ENCODE results near the gene PCAT6.

DNA sequence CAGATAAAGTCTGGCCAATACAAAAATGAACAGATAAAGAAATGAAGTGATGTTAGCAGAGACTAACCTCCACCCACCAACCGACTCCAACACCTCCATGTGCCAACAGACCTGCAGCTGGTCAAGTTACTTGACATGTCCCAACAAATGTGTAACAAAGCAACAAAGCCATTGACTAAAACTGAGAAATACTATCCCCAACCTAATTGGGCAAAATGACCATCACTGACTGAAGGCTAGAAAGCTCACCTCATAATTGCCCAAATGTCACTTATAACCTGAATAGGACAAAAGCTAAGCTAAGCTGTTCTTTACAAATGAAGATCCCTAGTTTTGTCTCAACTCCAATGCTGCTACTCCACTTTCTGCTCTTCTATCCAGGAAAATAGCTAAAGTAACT, 10.0 kb upstream of the PCAT6 start:
- TF ChIP-seq, protein P1, sequence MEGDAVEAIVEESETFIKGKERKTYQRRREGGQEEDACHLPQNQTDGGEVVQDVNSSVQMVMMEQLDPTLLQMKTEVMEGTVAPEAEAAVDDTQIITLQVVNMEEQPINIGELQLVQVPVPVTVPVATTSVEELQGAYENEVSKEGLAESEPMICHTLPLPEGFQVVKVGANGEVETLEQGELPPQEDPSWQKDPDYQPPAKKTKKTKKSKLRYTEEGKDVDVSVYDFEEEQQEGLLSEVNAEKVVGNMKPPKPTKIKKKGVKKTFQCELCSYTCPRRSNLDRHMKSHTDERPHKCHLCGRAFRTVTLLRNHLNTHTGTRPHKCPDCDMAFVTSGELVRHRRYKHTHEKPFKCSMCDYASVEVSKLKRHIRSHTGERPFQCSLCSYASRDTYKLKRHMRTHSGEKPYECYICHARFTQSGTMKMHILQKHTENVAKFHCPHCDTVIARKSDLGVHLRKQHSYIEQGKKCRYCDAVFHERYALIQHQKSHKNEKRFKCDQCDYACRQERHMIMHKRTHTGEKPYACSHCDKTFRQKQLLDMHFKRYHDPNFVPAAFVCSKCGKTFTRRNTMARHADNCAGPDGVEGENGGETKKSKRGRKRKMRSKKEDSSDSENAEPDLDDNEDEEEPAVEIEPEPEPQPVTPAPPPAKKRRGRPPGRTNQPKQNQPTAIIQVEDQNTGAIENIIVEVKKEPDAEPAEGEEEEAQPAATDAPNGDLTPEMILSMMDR (conservative IDR thresholded peaks at IDR 0.05; ENCODE audit: low read depth in 2 of 2), result no peak
- TF ChIP-seq POLR2AphosphoS5 (IDR thresholded peaks at IDR 0.05; ENCODE audit: low read depth) (no peak), CREB1 (CRISPR knock-in tag; IDR thresholded peaks at IDR 0.05; ENCODE audit: low read depth) (no peak), EZH2 (IDR thresholded peaks at IDR 0.05; ENCODE audit: low read depth, unreplicated experiment) (no peak), EZH2phosphoT487 (IDR thresholded peaks at IDR 0.05; ENCODE audit: unreplicated experiment) (no peak), JUNB (IDR thresholded peaks at IDR 0.05; ENCODE audit: unreplicated experiment) (no peak), NANOG (IDR thresholded peaks at IDR 0.05; ENCODE audit: borderline replicate concordance) (no peak), ZNF331 (CRISPR knock-in tag; IDR thresholded peaks at IDR 0.05; ENCODE audit: low read depth) (no peak), STAT1 (IDR thresholded peaks at IDR 0.05; ENCODE audit: unreplicated experiment) (no peak), ZNF114 (CRISPR knock-in tag; IDR thresholded peaks at IDR 0.05) (no peak)
- TF ChIP-seq, protein P2, sequence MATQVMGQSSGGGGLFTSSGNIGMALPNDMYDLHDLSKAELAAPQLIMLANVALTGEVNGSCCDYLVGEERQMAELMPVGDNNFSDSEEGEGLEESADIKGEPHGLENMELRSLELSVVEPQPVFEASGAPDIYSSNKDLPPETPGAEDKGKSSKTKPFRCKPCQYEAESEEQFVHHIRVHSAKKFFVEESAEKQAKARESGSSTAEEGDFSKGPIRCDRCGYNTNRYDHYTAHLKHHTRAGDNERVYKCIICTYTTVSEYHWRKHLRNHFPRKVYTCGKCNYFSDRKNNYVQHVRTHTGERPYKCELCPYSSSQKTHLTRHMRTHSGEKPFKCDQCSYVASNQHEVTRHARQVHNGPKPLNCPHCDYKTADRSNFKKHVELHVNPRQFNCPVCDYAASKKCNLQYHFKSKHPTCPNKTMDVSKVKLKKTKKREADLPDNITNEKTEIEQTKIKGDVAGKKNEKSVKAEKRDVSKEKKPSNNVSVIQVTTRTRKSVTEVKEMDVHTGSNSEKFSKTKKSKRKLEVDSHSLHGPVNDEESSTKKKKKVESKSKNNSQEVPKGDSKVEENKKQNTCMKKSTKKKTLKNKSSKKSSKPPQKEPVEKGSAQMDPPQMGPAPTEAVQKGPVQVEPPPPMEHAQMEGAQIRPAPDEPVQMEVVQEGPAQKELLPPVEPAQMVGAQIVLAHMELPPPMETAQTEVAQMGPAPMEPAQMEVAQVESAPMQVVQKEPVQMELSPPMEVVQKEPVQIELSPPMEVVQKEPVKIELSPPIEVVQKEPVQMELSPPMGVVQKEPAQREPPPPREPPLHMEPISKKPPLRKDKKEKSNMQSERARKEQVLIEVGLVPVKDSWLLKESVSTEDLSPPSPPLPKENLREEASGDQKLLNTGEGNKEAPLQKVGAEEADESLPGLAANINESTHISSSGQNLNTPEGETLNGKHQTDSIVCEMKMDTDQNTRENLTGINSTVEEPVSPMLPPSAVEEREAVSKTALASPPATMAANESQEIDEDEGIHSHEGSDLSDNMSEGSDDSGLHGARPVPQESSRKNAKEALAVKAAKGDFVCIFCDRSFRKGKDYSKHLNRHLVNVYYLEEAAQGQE (IDR thresholded peaks at IDR 0.05; ENCODE audit: unreplicated experiment), result no peak
- TF ChIP-seq, protein P3, sequence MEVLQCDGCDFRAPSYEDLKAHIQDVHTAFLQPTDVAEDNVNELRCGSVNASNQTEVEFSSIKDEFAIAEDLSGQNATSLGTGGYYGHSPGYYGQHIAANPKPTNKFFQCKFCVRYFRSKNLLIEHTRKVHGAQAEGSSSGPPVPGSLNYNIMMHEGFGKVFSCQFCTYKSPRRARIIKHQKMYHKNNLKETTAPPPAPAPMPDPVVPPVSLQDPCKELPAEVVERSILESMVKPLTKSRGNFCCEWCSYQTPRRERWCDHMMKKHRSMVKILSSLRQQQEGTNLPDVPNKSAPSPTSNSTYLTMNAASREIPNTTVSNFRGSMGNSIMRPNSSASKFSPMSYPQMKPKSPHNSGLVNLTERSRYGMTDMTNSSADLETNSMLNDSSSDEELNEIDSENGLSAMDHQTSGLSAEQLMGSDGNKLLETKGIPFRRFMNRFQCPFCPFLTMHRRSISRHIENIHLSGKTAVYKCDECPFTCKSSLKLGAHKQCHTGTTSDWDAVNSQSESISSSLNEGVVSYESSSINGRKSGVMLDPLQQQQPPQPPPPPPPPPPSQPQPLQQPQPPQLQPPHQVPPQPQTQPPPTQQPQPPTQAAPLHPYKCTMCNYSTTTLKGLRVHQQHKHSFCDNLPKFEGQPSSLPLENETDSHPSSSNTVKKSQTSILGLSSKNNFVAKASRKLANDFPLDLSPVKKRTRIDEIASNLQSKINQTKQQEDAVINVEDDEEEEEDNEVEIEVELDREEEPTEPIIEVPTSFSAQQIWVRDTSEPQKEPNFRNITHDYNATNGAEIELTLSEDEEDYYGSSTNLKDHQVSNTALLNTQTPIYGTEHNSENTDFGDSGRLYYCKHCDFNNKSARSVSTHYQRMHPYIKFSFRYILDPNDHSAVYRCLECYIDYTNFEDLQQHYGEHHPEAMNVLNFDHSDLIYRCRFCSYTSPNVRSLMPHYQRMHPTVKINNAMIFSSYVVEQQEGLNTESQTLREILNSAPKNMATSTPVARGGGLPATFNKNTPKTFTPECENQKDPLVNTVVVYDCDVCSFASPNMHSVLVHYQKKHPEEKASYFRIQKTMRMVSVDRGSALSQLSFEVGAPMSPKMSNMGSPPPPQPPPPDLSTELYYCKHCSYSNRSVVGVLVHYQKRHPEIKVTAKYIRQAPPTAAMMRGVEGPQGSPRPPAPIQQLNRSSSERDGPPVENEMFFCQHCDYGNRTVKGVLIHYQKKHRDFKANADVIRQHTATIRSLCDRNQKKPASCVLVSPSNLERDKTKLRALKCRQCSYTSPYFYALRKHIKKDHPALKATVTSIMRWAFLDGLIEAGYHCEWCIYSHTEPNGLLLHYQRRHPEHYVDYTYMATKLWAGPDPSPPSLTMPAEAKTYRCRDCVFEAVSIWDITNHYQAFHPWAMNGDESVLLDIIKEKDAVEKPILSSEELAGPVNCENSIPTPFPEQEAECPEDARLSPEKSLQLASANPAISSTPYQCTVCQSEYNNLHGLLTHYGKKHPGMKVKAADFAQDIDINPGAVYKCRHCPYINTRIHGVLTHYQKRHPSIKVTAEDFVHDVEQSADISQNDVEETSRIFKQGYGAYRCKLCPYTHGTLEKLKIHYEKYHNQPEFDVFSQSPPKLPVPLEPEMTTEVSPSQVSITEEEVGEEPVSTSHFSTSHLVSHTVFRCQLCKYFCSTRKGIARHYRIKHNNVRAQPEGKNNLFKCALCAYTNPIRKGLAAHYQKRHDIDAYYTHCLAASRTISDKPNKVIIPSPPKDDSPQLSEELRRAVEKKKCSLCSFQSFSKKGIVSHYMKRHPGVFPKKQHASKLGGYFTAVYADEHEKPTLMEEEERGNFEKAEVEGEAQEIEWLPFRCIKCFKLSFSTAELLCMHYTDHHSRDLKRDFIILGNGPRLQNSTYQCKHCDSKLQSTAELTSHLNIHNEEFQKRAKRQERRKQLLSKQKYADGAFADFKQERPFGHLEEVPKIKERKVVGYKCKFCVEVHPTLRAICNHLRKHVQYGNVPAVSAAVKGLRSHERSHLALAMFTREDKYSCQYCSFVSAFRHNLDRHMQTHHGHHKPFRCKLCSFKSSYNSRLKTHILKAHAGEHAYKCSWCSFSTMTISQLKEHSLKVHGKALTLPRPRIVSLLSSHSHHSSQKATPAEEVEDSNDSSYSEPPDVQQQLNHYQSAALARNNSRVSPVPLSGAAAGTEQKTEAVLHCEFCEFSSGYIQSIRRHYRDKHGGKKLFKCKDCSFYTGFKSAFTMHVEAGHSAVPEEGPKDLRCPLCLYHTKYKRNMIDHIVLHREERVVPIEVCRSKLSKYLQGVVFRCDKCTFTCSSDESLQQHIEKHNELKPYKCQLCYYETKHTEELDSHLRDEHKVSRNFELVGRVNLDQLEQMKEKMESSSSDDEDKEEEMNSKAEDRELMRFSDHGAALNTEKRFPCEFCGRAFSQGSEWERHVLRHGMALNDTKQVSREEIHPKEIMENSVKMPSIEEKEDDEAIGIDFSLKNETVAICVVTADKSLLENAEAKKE (CRISPR knock-in tag; IDR thresholded peaks at IDR 0.05), result no peak
- TF ChIP-seq, protein P4, sequence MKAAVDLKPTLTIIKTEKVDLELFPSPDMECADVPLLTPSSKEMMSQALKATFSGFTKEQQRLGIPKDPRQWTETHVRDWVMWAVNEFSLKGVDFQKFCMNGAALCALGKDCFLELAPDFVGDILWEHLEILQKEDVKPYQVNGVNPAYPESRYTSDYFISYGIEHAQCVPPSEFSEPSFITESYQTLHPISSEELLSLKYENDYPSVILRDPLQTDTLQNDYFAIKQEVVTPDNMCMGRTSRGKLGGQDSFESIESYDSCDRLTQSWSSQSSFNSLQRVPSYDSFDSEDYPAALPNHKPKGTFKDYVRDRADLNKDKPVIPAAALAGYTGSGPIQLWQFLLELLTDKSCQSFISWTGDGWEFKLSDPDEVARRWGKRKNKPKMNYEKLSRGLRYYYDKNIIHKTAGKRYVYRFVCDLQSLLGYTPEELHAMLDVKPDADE (IDR thresholded peaks at IDR 0.05), result no peak
